Glomerular visceral epithelial cell (primary cell): Measurements from ENCODE around the gene WDFY1.

Experiments used
- DNase-seq: peaks from one replicate; pipeline ENCODE4 v3.0.0-alpha.2; 2016; ENCODE audit errors: extremely low spot score

Gene WDFY1

GRCh38 chr2:223957092-223957851 is 12.1 kb upstream of the WDFY1 start, which contains the start of gene MRPL44:
Gene MRPL44, plus strand, starts transcription at chr2:223957463. Its CDS starts 10 bp downstream, at chr2:223957473.
- DNase-seq = peak; percentile 95

- DNase-seq = no peak
These were observed 11.2 kb upstream of the WDFY1 start for GRCh38 chr2:223956300-223956699.

- peak; percentile 42 for DNase-seq
These were observed 9.3 kb upstream of the WDFY1 start for GRCh38 chr2:223954401-223954800.

- DNase-seq = no peak
These were observed 7.3 kb upstream of the WDFY1 start for GRCh38 chr2:223952280-223952968.

- no peak for DNase-seq
These were observed 5.6 kb upstream of the WDFY1 start for GRCh38 chr2:223950448-223951347.

- no peak for DNase-seq
These were observed 4.2 kb upstream of the WDFY1 start for GRCh38 chr2:223949241-223949840.

- no peak for DNase-seq
These were observed 2.6 kb upstream of the WDFY1 start for GRCh38 chr2:223947711-223948205.

- DNase-seq = no peak
These were observed 620 bp upstream of the WDFY1 start for GRCh38 chr2:223945755-223946154.

- peak; percentile 35 for DNase-seq
These were observed 901 bp downstream of the WDFY1 start for GRCh38 chr2:223944166-223944702.

- DNase-seq = peak; percentile 62
These were observed 1.6 kb downstream of the WDFY1 start for GRCh38 chr2:223943561-223944008.

- DNase-seq = no peak
These were observed 2.0 kb downstream of the WDFY1 start for GRCh38 chr2:223943135-223943534.

GRCh38 chr2:223941579-223942277 is 3.4 kb downstream of the WDFY1 start:
- peak; percentile 91 for DNase-seq

GRCh38 chr2:223939438-223939837 is 5.7 kb downstream of the WDFY1 start:
- peak; percentile 37 for DNase-seq

- no peak for DNase-seq
These were observed 7.6 kb downstream of the WDFY1 start for GRCh38 chr2:223937535-223937934.

GRCh38 chr2:223936862-223937326 is 8.2 kb downstream of the WDFY1 start:
- no peak for DNase-seq

GRCh38 chr2:223935459-223936125 is 9.5 kb downstream of the WDFY1 start:
- no peak for DNase-seq

- no peak for DNase-seq
These were observed 10.3 kb downstream of the WDFY1 start for GRCh38 chr2:223934870-223935269.

- DNase-seq = no peak
These were observed 12.0 kb downstream of the WDFY1 start for GRCh38 chr2:223932816-223933800.
